ENCODE measurements around the gene CDIP1.

CDIP1 gene

GRCh38 chr16:4513086-4513860 is 25.3 kb downstream of the CDIP1 start:
- DNase-seq (ENCODE audit: low read depth) = no peak

DNA sequence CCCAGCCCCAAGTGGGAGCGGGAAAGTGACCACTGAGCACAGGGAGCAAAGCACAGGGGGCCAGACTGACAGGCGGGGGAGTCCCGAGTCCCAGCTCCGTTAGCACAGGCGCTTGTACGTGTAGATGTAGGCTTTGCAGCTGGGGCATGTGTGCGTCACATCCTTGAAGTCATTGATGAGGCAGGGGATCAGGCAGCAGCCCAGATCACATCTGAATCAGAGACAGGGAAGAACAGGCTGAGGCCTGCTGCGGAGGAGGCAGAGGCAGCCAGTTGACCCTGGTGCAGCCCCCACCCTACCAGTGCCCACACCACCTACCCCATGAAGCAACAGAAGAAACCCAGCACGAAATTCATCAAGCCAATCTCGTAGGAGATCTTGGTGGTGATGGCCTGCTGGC is 26.1 kb downstream of the CDIP1 start:
- no peak for DNase-seq (ENCODE audit: low read depth)

DNA sequence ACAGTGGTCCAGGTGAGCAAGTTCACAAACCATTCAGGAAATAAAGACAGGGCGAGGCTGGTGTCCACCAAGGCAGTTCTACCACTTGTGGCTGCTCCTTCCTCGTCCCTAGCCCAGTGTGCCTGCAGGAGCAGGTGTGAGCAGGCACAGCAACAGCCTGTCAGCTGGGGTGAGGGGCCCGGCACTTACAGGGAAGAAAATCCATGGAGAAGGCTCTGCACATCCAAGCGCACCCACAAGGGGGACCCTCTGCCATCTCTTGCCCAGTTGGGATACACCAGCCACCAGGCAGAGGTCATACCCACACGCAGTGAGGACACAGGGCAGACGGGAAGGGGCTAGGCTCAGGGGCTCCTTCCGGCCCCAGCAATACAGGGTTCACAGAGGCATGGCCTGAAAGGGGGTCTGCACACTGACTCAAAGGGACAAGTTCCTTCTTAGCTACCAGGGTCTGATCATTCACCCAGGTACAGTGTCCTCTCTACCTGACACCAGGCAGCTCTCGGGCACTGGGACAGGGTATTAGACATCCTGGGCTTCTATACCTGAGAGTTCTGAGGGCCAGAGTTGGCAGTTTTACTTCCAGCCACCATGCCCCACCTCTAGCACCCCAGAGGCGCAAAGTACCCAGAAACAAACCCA is 27.0 kb downstream of the CDIP1 start:
- peak; percentile 30 for DNase-seq (ENCODE audit: low read depth)

DNA sequence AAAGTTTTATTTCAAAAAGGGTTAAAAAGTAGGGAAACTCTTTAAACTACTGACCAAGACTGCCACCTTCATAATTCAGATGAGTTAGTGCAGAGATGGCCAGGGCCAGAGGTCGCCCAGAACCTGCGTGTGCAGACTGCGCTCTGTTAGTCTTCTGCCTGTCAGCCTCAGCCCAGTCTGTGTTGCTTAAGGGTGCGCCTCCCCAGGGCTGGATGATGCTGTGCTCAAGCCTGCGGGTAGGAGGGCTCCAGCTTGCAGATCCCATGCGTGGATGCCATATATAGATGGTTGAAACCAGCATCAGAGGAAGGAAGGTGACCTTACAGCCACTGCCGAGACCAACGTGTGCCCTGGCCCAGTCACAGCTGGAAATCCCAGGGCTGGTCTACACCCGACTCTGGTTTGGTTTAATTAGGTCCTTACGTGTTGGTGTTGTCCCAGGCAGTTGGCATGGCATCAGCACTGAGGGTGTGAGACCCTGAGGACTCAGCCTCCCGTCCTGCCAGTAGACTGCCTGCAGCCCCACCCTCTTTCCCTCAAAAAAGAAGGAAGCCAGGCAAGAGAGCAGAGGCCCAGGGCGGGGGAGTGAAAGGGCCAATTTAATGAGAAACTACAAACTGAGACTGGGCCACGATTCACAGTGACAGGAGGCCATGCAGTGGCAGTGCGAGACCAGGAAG is 27.7 kb downstream of the CDIP1 start:
- no peak for DNase-seq (ENCODE audit: low read depth)

DNA sequence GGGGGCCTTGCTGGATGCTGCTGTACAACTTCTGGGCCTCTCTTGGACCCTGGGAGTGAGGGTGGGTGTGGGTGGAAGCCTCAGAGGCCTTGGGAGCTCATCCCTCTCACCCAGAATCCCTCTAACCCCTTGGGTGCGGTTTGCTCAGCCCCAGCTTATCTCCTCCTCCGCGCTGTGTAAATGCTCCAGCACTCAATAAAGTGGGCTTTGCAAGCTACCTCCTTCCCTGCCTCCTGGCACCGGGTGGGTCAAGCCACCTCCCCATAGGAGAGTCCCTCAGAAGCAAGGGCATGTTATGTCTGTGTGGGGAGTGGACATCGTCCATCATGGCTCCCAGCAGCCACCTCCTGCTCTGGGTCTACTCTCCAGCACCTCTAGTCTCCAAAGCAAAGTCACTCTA is 28.4 kb downstream of the CDIP1 start:
- DNase-seq (ENCODE audit: low read depth) = no peak

GRCh38 chr16:4509420-4509819 is 29.2 kb downstream of the CDIP1 start:
- no peak for DNase-seq (ENCODE audit: low read depth)

GRCh38 chr16:4508806-4509205 is 29.8 kb downstream of the CDIP1 start:
- DNase-seq (ENCODE audit: low read depth) = no peak

- no peak for DNase-seq (ENCODE audit: low read depth)
Measured at GRCh38 chr16:4507588-4508345, 30.8 kb downstream of the CDIP1 start.

DNA sequence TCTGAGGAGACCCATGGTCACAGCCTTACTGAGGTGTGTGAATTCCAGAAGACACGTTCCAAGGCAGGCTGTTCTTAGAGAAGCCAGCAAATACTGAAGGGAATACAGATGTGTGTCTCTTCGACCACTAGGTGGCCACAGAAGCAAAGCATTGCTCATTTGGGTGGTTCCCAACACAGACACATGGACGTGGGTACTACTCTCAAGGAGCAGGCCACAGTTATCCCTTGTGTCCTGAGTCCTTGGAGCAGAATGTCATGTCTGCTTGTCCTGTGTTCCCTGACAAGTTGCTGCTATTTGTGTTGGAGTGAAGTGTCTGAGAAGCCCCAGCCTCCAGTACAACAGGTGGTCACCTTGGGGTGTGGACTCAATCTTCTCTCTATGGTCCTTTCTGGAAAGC is 32.1 kb downstream of the CDIP1 start:
- DNase-seq (ENCODE audit: low read depth) = peak; percentile 71

DNA sequence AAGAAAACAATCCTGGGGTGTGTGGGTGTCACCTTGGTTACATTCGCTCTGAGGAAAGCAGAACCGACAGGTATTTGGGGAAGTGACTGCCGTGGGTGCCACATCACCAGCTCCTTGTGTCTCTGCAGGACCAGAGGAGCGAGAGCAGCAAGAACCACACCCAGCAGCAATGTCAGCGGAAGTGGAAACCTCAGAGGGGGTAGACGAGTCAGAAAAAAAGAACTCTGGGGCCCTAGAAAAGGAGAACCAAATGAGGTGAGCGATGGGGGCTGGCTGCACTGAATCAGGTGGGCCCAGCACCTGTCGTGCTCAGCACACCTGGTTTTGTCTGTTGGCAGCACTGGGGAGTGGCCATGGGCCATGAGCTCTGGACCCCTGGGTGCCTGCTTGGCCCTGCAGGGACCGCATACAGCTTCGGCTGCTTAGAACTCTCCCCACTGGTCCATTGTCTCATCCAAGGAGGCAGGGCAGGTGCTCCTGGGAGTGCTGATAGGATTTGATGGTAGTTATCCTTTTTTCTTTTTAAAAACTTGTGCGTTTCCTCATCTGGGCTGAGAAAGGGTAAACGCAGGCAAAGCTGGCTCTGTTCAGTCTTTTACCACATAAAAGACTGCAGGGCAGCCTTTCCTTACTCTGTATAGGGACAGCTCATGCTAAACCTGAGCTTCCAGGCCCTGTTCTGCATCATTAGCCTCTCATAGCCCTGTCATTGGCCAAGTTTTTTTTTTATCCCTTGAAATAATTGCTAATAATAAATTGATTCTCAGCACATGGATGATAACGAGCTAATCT is 33.0 kb downstream of the CDIP1 start:
- DNase-seq (ENCODE audit: low read depth) = no peak

GRCh38 chr16:4501071-4501478 is 37.5 kb downstream of the CDIP1 start:
- DNase-seq (ENCODE audit: low read depth) = no peak

GRCh38 chr16:4500272-4500671 is 38.3 kb downstream of the CDIP1 start:
- peak; percentile 57 for DNase-seq (ENCODE audit: low read depth)

DNA sequence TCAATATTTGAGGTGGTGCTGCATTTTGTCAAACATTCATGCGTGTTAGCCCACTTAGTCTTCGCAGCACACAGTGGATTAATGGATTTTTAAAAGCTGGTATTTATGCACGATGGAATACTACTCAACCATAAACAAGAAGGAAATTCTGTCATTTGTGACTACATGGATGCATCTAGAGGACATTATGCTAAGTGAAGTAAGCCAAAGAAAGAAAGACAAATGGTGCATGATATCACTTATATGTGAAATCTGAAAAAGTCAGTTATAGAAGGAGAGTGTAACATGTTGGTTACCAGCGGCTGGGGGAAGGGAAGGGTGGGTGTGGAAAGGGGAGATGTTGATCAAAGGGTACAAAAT is 39.4 kb downstream of the CDIP1 start:
- DNase-seq (ENCODE audit: low read depth) = no peak

DNA sequence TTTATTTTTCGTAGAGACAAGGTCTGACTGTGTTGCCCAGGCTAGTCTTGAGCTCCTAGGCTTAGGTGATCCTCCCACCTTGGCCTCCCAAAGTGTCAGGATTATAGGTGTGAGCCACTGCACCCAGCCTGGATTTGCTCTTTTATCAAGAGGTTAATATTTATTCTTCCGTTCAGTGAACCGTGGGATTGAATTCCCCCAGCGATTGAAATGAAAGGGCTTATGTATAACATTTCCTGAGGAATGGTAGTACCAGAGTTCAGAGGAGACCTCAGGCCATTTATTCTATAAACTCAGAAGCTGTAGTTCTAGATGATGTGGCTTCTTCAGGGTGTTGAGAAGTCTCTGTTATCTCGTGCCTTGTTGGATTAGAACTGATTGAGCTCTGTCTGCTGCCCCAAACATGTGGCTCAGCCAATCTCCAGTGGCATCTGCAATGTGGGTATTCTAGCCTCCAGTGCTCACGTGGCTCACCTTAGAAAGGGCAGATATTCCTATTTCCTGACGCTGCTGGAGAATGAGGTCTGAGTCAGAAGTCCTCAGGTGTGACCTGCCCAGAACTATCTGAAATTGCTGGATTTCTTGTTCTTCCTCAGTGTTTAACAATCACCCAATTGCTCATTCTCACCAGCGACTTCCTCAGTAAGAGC is 39.9 kb downstream of the CDIP1 start:
- no peak for DNase-seq (ENCODE audit: low read depth)

DNA sequence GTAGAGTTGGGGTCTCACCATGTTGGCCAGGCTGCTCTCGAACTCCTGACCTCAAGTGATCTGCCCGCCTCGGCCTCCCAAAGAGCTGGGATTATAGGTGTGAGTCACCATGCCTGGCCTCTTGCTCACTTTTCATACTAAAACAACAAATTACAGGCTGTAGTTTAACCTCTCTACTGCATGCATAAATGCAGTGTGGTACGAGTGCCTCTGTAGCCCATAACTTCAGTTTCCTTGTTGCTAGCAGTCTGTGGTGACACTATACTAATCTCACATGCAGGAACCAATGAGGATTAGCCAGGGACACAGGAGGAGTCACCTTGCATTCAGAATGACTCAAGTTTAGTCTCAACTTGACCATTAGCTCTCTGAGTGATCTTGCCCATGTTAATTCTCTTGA is 42.3 kb downstream of the CDIP1 start:
- peak; percentile 18 for DNase-seq (ENCODE audit: low read depth)

DNA sequence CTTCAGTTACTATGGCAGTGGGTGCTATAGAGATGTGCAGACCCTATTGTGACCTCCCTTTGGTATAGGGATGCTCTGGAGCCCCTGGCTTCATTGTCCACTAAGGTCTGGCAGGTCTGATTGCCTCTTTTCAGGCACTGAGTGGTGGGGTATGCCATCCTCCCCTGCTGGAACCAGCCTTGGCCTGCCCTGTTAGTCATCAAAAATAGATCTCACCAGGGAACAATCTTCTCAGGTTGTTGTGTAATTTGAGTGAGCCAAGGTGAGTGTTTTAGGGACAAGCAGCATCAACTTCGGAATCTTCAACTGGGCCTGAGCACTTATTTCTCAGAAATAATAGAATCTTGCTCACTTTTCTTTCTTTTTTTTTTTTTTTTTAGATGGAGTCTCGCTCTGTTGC is 42.8 kb downstream of the CDIP1 start:
- DNase-seq (ENCODE audit: low read depth) = no peak

DNA sequence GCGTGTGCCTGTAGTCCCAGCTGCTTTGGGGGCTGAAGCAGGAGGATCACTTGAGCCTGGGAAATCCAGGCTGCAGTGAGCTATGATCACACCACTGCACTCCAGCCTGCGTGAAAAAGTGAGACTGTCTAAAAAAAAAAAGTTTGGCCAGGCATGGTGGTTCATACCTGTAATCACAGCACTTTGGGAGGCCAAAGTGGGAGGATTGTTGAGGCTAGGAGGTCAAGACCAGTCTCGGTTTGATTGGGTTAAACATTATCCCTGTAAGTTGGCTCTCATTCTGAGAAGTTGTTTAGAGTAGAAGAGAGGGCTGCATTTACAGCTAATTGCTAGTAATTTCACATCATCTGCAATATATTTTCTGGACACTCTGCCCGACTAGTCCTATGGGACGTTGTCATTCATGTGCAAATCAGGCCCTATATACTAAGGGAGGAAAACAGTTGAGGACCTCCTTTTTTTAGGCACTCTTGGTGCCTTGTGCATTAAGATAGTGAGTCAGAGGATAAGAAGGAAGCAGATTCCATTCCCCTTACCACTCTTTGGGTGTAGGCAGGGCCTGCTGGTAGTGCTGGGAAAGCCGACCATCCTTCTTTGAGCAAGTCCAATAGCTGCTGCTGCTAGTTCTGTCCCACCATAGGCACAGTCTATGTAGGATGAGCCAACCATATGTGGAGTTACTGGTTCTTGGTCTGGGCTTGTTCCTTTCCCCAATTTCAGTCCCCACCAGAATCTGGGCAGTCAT is 43.7 kb downstream of the CDIP1 start:
- DNase-seq (ENCODE audit: low read depth) = peak; percentile 40

DNA sequence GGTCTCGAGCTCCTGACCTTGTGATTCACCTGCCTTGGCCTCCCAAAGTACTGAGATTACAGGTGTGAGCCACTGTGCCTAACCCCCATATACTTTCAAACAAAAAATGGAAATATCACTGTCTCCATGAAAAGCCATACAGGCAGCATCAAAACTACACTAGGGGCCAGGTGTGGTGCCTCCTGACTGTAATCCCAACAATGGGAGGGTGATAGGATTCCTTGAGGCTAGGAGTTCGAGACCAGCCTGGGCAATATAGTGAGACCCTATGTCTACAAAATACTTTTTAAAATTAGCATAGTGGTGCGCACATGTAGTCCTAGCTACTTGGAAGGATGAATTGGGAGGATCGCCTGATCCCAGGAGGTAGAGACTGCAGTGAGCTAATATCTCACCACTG is 46.7 kb downstream of the CDIP1 start:
- no peak for DNase-seq (ENCODE audit: low read depth)

DNA sequence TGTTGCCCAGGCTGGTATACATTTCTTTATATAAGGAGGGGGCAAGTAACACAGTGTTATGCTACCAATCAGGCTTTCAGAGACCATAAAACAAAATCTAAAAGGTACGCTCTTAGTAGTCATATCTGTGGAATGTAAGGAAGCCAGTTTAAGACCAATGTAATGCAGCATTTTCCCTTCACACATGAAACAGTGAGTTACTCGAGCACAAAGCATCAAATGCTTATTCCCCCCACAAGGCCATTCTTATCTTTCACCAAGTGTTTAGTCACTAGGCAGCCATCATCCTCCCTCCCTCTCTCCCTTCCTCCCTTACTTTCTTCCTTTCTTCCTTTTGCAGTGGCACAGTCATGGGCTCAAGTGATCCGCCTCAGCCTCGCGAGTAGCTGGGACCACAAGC is 49.5 kb downstream of the CDIP1 start:
- no peak for DNase-seq (ENCODE audit: low read depth)

GRCh38 chr16:4488499-4488967 is 50.0 kb downstream of the CDIP1 start:
- DNase-seq (ENCODE audit: low read depth) = no peak

Measured in fibroblast of gingiva (primary cell).